Hepatocyte (in vitro differentiated cells): ENCODE data around the gene KCNJ15. TPM values are rescaled to one million over a fixed set of nuclear protein-coding genes. Genes with fewer than 3 reads are reported as not detected.
A peak's percentile ranks its signal among the peaks of the same experiment; 100 is the strongest.

Source experiments
- DNase-seq: peaks from one replicate; pipeline ENCODE4 v3.0.0-alpha.2; 2016; ENCODE audit warnings: low spot score
- H2AFZ ChIP-seq: fragments of 200-600 bp; sonication (generic); 2 replicates; pipeline ENCODE4 v1.6.0; 2016; ENCODE audit warnings: antibody characterized with exemption, mild to moderate bottlenecking
- H3K27ac ChIP-seq: fragments of 200-600 bp; sonication (generic); 2 replicates; pipeline ENCODE4 v1.5.1; 2016; ENCODE audit warnings: mild to moderate bottlenecking
- H3K27me3 ChIP-seq: fragments of 200-600 bp; sonication (generic); 2 replicates; pipeline ENCODE4 v1.6.1; 2016
- H3K36me3 ChIP-seq: fragments of 200-600 bp; sonication (generic); replicated peaks from 2 replicates; pipeline ENCODE4 v1.5.1; 2016; ENCODE audit warnings: low read depth; ENCODE audit not compliant: insufficient read depth
- H3K4me1 ChIP-seq: fragments of 200-600 bp; sonication (generic); 2 replicates; pipeline ENCODE4 v1.5.1; 2016; ENCODE audit warnings: mild to moderate bottlenecking, moderate library complexity; ENCODE audit not compliant: insufficient read depth
- H3K4me2 ChIP-seq: fragments of 200-600 bp; sonication (generic); 2 replicates; pipeline ENCODE4 v1.6.0; 2016
- H3K4me3 ChIP-seq: fragments of 200-600 bp; sonication (generic); 2 replicates; pipeline ENCODE4 v1.5.1; 2016; ENCODE audit warnings: mild to moderate bottlenecking
- H3K79me2 ChIP-seq: fragments of 200-600 bp; sonication (generic); 2 replicates; pipeline ENCODE4 v1.6.0; 2017; ENCODE audit warnings: mild to moderate bottlenecking
- H3K9me2 ChIP-seq: fragments of 200-600 bp; sonication (generic); replicated peaks from 2 replicates; pipeline ENCODE4 v1.6.0; 2017; ENCODE audit warnings: mild to moderate bottlenecking; ENCODE audit not compliant: insufficient read depth
- H3K9me3 ChIP-seq: fragments of 200-600 bp; sonication (generic); 2 replicates; pipeline ENCODE4 v1.5.1; 2016; ENCODE audit warnings: low read depth, mild to moderate bottlenecking
- H4K20me1 ChIP-seq: fragments of 200-600 bp; sonication (generic); 2 replicates; pipeline ENCODE4 v1.6.0; 2016; ENCODE audit warnings: mild to moderate bottlenecking; ENCODE audit not compliant: insufficient read depth, poor library complexity, severe bottlenecking
- EZH2 ChIP-seq: fragments of 200-600 bp; sonication (generic); IDR thresholded peaks from 2 replicates; pipeline ENCODE4 v1.6.1; 2016; ENCODE audit warnings: antibody characterized with exemption, mild to moderate bottlenecking, borderline replicate concordance
- EZH2phosphoT487 ChIP-seq: fragments of 200-600 bp; sonication (generic); IDR thresholded peaks from one replicate; pipeline ENCODE4 v1.6.1; 2018; ENCODE audit warnings: antibody characterized with exemption, mild to moderate bottlenecking, low read depth, moderate library complexity; ENCODE audit not compliant: unreplicated experiment, severe bottlenecking
- WGBS: methylation state at CpG from one replicate; pipeline ENCODE4 v1.1.6; 2016; ENCODE audit warnings: low lambda C conversion rate; ENCODE audit errors: missing lambda C conversion rate; 5-methylcytosine and 5-hydroxymethylcytosine counted together
- polyA plus RNA-seq: library from polyadenylated mRNA; unstranded; fragments of >200 nt; fragmentation: Nextera tagmentation; extraction: Ambion mirVana; gene quantifications from 2 replicates; pipeline ENCODE4 v1.2.1, GENCODE V29; 2016
- total RNA-seq: library from RNA; depleted of rRNA; stranded (reverse); fragments of >200 nt; gene quantifications from 2 replicates; pipeline ENCODE4 v1.2.3, GENCODE V29; 2014
- TF ChIP-seq, protein P1 (sequence below): fragments of 200-600 bp; sonication (generic); IDR thresholded peaks from 2 replicates; pipeline ENCODE4 v1.5.1; 2016; ENCODE audit warnings: antibody characterized with exemption, mild to moderate bottlenecking; ENCODE audit not compliant: poor library complexity

KCNJ15 gene
- total and polyA plus RNA-seq, 2 experiments from 2014 or later, result 0.43 to 0.88 TPM

DNA sequence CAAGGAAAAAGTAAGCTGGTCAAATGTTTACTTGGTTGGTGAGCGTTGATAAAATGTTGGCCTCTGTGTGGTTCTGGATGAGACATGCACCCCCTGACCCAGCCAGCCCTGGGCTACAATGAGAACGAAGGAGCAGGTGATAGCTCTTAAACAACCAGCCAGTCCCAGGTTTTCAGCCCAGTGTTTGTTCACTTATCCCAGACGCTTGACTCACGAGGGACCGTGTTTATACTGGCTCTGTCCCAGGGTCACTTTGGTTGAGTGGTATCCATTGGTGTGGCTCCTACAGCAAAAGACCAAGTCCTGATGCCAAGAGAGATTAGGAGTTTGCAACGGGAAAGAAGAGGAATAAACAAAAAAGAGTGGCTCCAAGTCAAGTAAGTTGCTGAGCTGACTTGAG lies 86.9 kb downstream of the KCNJ15 start:
- no peaks in the 10 kb centered on the region for H3K9me3 ChIP-seq
- H2AFZ ChIP-seq, result no peak overlapping the region
- no peaks in the 10 kb centered on the region for H3K79me2 ChIP-seq
- DNase-seq, result peak; percentile 39
- H3K27me3 ChIP-seq, result no peaks in the 10 kb centered on the region
- no peaks in the 10 kb centered on the region for H4K20me1 ChIP-seq
- no peaks in the 10 kb centered on the region for H3K36me3 ChIP-seq
- 35% methylated on average over 6 of the region's 6 CpGs for WGBS
- no peak for TF ChIP-seq EZH2
- TF ChIP-seq, protein P1, sequence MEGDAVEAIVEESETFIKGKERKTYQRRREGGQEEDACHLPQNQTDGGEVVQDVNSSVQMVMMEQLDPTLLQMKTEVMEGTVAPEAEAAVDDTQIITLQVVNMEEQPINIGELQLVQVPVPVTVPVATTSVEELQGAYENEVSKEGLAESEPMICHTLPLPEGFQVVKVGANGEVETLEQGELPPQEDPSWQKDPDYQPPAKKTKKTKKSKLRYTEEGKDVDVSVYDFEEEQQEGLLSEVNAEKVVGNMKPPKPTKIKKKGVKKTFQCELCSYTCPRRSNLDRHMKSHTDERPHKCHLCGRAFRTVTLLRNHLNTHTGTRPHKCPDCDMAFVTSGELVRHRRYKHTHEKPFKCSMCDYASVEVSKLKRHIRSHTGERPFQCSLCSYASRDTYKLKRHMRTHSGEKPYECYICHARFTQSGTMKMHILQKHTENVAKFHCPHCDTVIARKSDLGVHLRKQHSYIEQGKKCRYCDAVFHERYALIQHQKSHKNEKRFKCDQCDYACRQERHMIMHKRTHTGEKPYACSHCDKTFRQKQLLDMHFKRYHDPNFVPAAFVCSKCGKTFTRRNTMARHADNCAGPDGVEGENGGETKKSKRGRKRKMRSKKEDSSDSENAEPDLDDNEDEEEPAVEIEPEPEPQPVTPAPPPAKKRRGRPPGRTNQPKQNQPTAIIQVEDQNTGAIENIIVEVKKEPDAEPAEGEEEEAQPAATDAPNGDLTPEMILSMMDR, result no peak
- no peak for TF ChIP-seq EZH2phosphoT487
- H3K4me1 ChIP-seq, result no peaks in the 10 kb centered on the region
- H3K4me2 ChIP-seq, result no peak overlapping the region
- no peaks in the 10 kb centered on the region for H3K9me2 ChIP-seq
- H3K27ac ChIP-seq, result no peak overlapping the region
- H3K4me3 ChIP-seq, result no peak overlapping the region

DNA sequence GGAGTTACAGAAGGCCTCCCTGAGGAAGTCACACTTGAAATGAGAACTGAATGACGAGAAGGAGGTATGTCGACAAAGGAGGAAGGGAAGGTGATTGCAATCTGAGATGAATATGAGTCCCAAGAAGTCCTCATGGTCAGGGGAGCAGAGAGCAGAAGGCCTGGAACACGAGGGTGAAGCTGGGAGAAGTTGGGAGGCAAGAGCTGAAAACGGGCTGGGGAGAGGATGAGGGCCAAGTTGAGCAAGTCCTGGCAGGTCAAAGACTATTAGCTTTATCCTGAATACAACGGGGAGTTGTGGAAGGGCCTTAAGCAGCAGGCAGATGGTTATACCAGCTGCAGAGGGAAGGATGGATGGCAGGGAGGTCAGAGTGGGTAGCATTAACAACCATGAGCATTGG lies 89.5 kb downstream of the KCNJ15 start:
- Histone ChIP-seq H3K9me3 (no peaks in the 10 kb centered on the region), H3K36me3 (no peaks in the 10 kb centered on the region), H3K4me2 (no peak overlapping the region), H3K4me1 (peaks cover under 1% of the 10 kb centered on the region), H3K27ac (no peak overlapping the region), H3K9me2 (no peaks in the 10 kb centered on the region), H4K20me1 (no peaks in the 10 kb centered on the region), H3K4me3 (no peak overlapping the region), H2AFZ (no peak overlapping the region), H3K79me2 (no peaks in the 10 kb centered on the region), H3K27me3 (no peaks in the 10 kb centered on the region)
- 86% methylated on average over 5 of the region's 5 CpGs for WGBS
- no peak for DNase-seq
- no peak for TF ChIP-seq EZH2phosphoT487
- TF ChIP-seq, protein P1, result no peak
- no peak for TF ChIP-seq EZH2

DNA sequence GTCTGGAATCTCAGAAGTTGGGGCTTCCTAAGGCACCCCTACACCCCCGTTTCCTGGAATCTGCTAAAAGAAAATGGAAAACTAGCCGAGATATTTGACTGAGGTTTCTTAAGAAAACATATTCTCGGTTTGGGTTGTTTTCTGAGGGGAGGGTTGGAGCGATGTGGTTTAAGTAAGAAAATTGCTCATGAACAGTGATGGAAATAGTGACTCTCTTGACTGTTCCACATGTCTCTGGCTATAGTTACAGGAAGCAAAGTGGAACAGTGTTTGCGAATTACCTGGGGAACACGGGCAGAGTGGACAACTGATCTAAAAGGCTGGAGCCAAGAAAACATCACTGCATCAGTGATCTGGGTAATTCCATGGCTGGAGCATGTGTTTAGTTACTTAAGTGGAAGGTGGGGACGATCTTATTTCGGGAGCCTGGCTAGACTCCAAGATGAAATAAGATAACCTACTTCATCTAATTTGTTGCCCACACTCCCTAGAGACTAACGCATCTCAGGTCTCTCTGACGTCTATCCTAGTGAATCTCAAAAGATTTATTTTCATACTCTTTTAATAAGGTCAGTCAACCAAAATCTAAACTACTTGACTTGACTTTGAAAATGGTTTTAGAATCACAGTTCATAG lies 92.4 kb downstream of the KCNJ15 start:
- H3K4me2 ChIP-seq, result no peak overlapping the region

More for the DNA sequence above, 92.4 kb downstream of the KCNJ15 start:
- Histone ChIP-seq H3K9me2 (no peaks in the 10 kb centered on the region), H3K4me3 (no peak overlapping the region), H4K20me1 (no peaks in the 10 kb centered on the region), H3K36me3 (no peaks in the 10 kb centered on the region), H2AFZ (no peak overlapping the region), H3K79me2 (no peaks in the 10 kb centered on the region), H3K27ac (no peak overlapping the region), H3K9me3 (no peaks in the 10 kb centered on the region), H3K27me3 (no peaks in the 10 kb centered on the region), H3K4me1 (peaks cover 12% of the 10 kb centered on the region)
- DNase-seq, result no peak
- WGBS, result 62% methylated on average over 10 of the region's 10 CpGs
- TF ChIP-seq, protein P1, result no peak
- TF ChIP-seq EZH2phosphoT487 (no peak), EZH2 (no peak)
